Thoracic aorta (tissue), 2 donors: ENCODE results near the gene SIK3. TPM values are rescaled to one million over a fixed set of nuclear protein-coding genes. Genes with fewer than 3 reads are reported as not detected.

Source experiments
- ATAC-seq: fragments of 150-250 bp; one replicate; pipeline ENCODE4 v1.8.0; 2017; ENCODE audit warnings: low read depth; ENCODE audit not compliant: insufficient number of reproducible peaks, low FRiP score
- DNase-seq: peaks from one replicate; pipeline ENCODE4 v3.0.0-alpha.2; 2020; ENCODE audit warnings: low spot score
- H3K27ac ChIP-seq, 2 donors: fragments of 200-600 bp; sonication (generic); 1 replicate in 1 of 2; 2 replicates in 1 of 2; pipeline ENCODE4 v1.5.1; 2016; ENCODE audit warnings: mild to moderate bottlenecking in 2 of 2, moderate library complexity in 2 of 2
- H3K27me3 ChIP-seq: fragments of 200-600 bp; sonication (generic); replicated peaks from 2 replicates; pipeline ENCODE4 v1.6.0; 2016; ENCODE audit warnings: mild to moderate bottlenecking; ENCODE audit not compliant: insufficient read depth
- H3K36me3 ChIP-seq: fragments of 200-600 bp; sonication (generic); one replicate; pipeline ENCODE4 v1.5.1; 2016
- H3K4me1 ChIP-seq, 2 donors: fragments of 200-600 bp; sonication (generic); 1 replicate in 1 of 2; 2 replicates in 1 of 2; pipeline versions ENCODE4 v1.5.1 to v1.6.0; 2016; ENCODE audit warnings: low read depth in 2 of 2, mild to moderate bottlenecking in 1 of 2; ENCODE audit not compliant: control insufficient read depth in 1 of 2
- H3K4me3 ChIP-seq: fragments of 200-600 bp; sonication (generic); 2 replicates; pipeline ENCODE4 v1.5.1; 2016; ENCODE audit warnings: mild to moderate bottlenecking
- H3K9me3 ChIP-seq: fragments of 200-600 bp; sonication (generic); 2 replicates; pipeline ENCODE4 v1.5.1; 2016
- CTCF ChIP-seq: fragments of 200-600 bp; sonication (generic); IDR thresholded peaks from one replicate; pipeline ENCODE4 v1.5.1; 2019; ENCODE audit warnings: antibody characterized with exemption
- total RNA-seq, 2 donors: library from RNA; depleted of rRNA; stranded (reverse); fragments of >200 nt; gene quantifications; one replicate each; pipeline versions ENCODE4 v1.1.0 to v1.2.3, GENCODE V29; 2016

The SIK3 gene
- total RNA-seq, 2 donors from 2014 or later, result 32.9 to 53.7 TPM

DNA sequence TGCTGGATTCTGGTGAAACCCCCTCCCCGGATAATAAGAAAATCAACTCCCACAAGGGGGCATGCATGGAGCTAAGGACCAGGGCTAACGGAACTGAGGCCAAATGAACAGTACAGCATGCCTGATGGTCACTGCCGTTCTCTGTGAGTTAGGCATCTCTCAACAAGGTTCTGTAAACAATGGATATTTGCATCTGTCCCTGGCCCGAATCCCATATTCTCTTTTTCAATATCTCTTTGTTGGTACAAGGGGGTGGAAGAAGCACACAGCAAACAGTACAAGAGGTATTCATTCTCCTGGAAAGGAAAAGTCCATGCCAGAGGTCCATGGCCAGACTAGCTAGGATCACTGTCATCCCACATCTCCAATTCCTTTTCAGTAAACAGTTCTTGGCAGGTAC lies 228.6 kb downstream of the SIK3 start:
- ATAC-seq, result no peak

DNA sequence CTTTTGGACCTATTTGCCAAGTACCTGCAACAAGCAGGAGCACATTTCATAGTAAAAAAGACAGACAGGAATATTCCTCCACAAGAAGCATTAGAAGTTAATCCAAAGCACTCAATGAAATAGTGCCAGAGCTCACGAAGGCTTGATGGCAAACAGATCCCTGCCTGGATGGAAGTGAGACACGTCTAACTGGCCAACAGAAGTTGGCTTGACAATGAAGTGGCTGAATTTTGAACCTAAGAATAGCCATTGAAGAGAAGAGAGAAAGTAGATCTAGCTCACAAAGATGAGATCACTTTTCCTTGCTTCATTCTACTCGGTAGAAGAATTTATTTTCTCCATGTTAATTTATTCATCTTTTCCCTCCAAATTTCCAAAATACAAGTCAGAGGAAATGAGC lies 230.2 kb downstream of the SIK3 start:
- Histone ChIP-seq H3K4me1 (no peaks in the 10 kb centered on the region), H3K9me3 (no peaks in the 10 kb centered on the region), H3K4me3 (no peak overlapping the region), H3K27ac (no peak overlapping the region), H3K27me3 (no peaks in the 10 kb centered on the region), H3K36me3 (peaks cover 43% of the 10 kb centered on the region)
- no peak for ATAC-seq
- no peak for TF ChIP-seq CTCF
- DNase-seq, result no peak

More for the DNA sequence above, 228.6 kb downstream of the SIK3 start:
- Histone ChIP-seq H3K4me1 (no peaks in the 10 kb centered on the region), H3K36me3 (peaks cover 37% of the 10 kb centered on the region), H3K27me3 (no peaks in the 10 kb centered on the region), H3K27ac (no peak overlapping the region), H3K9me3 (no peaks in the 10 kb centered on the region), H3K4me3 (no peak overlapping the region)
- TF ChIP-seq CTCF, result no peak
- no peak for DNase-seq

DNA sequence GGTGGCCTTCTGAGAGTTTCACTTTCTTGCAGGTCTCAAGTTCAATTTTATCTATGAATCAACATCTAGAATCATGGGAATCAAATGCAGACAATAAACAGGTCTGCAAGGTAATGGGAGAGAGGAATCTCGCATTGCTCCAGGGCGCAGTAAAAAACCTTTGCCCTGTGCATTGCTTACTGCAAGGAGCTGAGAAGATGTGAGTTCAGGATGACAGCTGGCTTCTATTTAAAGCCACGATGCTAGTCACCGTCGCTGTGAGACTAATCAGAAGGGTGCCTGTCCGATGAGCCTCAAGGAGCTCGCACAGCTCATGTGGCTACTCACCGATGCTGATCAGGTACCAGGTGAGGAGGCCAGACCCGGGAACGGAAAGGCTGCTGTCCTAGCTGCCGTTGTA lies 230.6 kb downstream of the SIK3 start:
- DNase-seq (no peak), ATAC-seq (no peak)
- no peak for TF ChIP-seq CTCF
- Histone ChIP-seq H3K27me3 (no peaks in the 10 kb centered on the region), H3K36me3 (peaks cover 41% of the 10 kb centered on the region), H3K4me1 (no peaks in the 10 kb centered on the region), H3K9me3 (no peaks in the 10 kb centered on the region), H3K27ac (no peak overlapping the region), H3K4me3 (no peak overlapping the region)

GRCh38 chr11:116866804-116867455 lies 231.3 kb downstream of the SIK3 start:
- no peak for ATAC-seq
- Histone ChIP-seq H3K4me3 (no peak overlapping the region), H3K9me3 (no peaks in the 10 kb centered on the region), H3K27ac (no peak overlapping the region), H3K27me3 (no peaks in the 10 kb centered on the region), H3K36me3 (peaks cover 40% of the 10 kb centered on the region), H3K4me1 (no peaks in the 10 kb centered on the region)
- no peak for TF ChIP-seq CTCF
- no peak for DNase-seq

GRCh38 chr11:116865696-116866095 lies 232.5 kb downstream of the SIK3 start:
- H3K27me3 ChIP-seq, result no peaks in the 10 kb centered on the region
- no peak for ATAC-seq
- TF ChIP-seq CTCF, result no peak
- H3K4me1 ChIP-seq, result no peaks in the 10 kb centered on the region
- H3K4me3 ChIP-seq, result no peak overlapping the region
- DNase-seq, result no peak
- H3K36me3 ChIP-seq, result peaks cover 46% of the 10 kb centered on the region
- no peak overlapping the region for H3K27ac ChIP-seq
- no peaks in the 10 kb centered on the region for H3K9me3 ChIP-seq
